ENCODE measurements around the gene VAX1. TPM values are rescaled to one million over a fixed set of nuclear protein-coding genes. Genes with fewer than 3 reads are reported as not detected.

Gene VAX1
- total RNA-seq, 2 experiments from 2014 or later: not detected

- POLR2A ChIA-PET: no interaction called here
- H3K9me3 Mint-ChIP-seq: no peaks in the 10 kb centered on the region
- no peaks in the 10 kb centered on the region for H3K36me3 ChIP-seq (ENCODE audit: insufficient read depth, low read length)
- H3K27ac Mint-ChIP-seq: no peak overlapping the region
- TF ChIP-seq, protein P1, sequence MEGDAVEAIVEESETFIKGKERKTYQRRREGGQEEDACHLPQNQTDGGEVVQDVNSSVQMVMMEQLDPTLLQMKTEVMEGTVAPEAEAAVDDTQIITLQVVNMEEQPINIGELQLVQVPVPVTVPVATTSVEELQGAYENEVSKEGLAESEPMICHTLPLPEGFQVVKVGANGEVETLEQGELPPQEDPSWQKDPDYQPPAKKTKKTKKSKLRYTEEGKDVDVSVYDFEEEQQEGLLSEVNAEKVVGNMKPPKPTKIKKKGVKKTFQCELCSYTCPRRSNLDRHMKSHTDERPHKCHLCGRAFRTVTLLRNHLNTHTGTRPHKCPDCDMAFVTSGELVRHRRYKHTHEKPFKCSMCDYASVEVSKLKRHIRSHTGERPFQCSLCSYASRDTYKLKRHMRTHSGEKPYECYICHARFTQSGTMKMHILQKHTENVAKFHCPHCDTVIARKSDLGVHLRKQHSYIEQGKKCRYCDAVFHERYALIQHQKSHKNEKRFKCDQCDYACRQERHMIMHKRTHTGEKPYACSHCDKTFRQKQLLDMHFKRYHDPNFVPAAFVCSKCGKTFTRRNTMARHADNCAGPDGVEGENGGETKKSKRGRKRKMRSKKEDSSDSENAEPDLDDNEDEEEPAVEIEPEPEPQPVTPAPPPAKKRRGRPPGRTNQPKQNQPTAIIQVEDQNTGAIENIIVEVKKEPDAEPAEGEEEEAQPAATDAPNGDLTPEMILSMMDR (IDR thresholded peaks at IDR 0.05): no peak
- H3K27me3 ChIP-seq (ENCODE audit: control insufficient read depth in 1 of 2, insufficient read depth in 2 of 2, low read length in 2 of 2): peaks cover 76 to 94% of the 10 kb centered on the region in 2 experiments
- CTCF ChIA-PET: no interaction called here
- DNase-seq: no peak
- H3K36me3 Mint-ChIP-seq (ENCODE audit: low read depth): no peaks in the 10 kb centered on the region
- no peak overlapping the region for H3K4me3 ChIP-seq (ENCODE audit: low read length)
- peaks cover 85% of the 10 kb centered on the region for H3K27me3 Mint-ChIP-seq
- no peak for ATAC-seq (ENCODE audit: poor library complexity)
- intact Hi-C loops (cut with DNase I, micrococcal nuclease): no loop called here
- H3K4me1 Mint-ChIP-seq (ENCODE audit: low read depth): peaks cover 56% of the 10 kb centered on the region
- no peak overlapping the region for H3K27ac ChIP-seq (ENCODE audit: low read depth in 1 of 2, low read length in 2 of 2)
- H3K9me3 ChIP-seq (ENCODE audit: control insufficient read depth in 1 of 2, insufficient read depth in 1 of 2, low read length in 2 of 2): peaks cover 0 to 43% of the 10 kb centered on the region in 2 experiments
- H3K4me3 Mint-ChIP-seq: no peak overlapping the region
- peaks cover 42% of the 10 kb centered on the region for H3K4me1 ChIP-seq (ENCODE audit: insufficient read depth, low read length)
These were observed 4.1 kb downstream of the VAX1 start for GRCh38 chr10:117134056-117134305.

GRCh38 chr10:117133273-117134055 is 4.6 kb downstream of the VAX1 start:
- peaks cover 55% of the 10 kb centered on the region for H3K4me1 Mint-ChIP-seq (ENCODE audit: low read depth)
- CTCF ChIA-PET: no interaction called here
- ATAC-seq (ENCODE audit: poor library complexity) (no peak), DNase-seq (no peak)
- peaks cover 75 to 94% of the 10 kb centered on the region in 2 experiments for H3K27me3 ChIP-seq (ENCODE audit: control insufficient read depth in 1 of 2, insufficient read depth in 2 of 2, low read length in 2 of 2)
- H3K27ac ChIP-seq (ENCODE audit: low read depth in 1 of 2, low read length in 2 of 2): no peak overlapping the region
- H3K27me3 Mint-ChIP-seq: peaks cover 85% of the 10 kb centered on the region
- POLR2A ChIA-PET: no interaction called here
- H3K4me1 ChIP-seq (ENCODE audit: insufficient read depth, low read length): peaks cover 42% of the 10 kb centered on the region
- H3K9me3 Mint-ChIP-seq: no peaks in the 10 kb centered on the region
- H3K36me3 Mint-ChIP-seq (ENCODE audit: low read depth): no peaks in the 10 kb centered on the region
- H3K4me3 ChIP-seq (ENCODE audit: low read length): no peak overlapping the region
- no peak overlapping the region for H3K27ac Mint-ChIP-seq
- intact Hi-C loops (cut with DNase I, micrococcal nuclease): no loop called here
- TF ChIP-seq, protein P1 (IDR thresholded peaks at IDR 0.05): no peak
- peak overlapping the region; percentile 58 for H3K4me3 Mint-ChIP-seq
- H3K9me3 ChIP-seq (ENCODE audit: control insufficient read depth in 1 of 2, insufficient read depth in 1 of 2, low read length in 2 of 2): peaks cover 0 to 43% of the 10 kb centered on the region in 2 experiments
- H3K36me3 ChIP-seq (ENCODE audit: insufficient read depth, low read length): no peaks in the 10 kb centered on the region

GRCh38 chr10:117132751-117133231 is 5.3 kb downstream of the VAX1 start:
- H3K9me3 ChIP-seq (ENCODE audit: control insufficient read depth in 1 of 2, insufficient read depth in 1 of 2, low read length in 2 of 2): peaks cover 0 to 42% of the 10 kb centered on the region in 2 experiments
- intact Hi-C loops (cut with DNase I, micrococcal nuclease): no loop called here
- peaks cover 41% of the 10 kb centered on the region for H3K4me1 ChIP-seq (ENCODE audit: insufficient read depth, low read length)
- DNase-seq (no peak), ATAC-seq (ENCODE audit: poor library complexity) (no peak)
- TF ChIP-seq, protein P1 (IDR thresholded peaks at IDR 0.05): no peak
- ChIA-PET CTCF (no interaction called here), POLR2A (no interaction called here)
- Mint-ChIP-seq H3K4me3 (no peak overlapping the region), H3K27ac (no peak overlapping the region), H3K9me3 (no peaks in the 10 kb centered on the region), H3K36me3 (ENCODE audit: low read depth) (no peaks in the 10 kb centered on the region), H3K4me1 (ENCODE audit: low read depth) (peaks cover 54% of the 10 kb centered on the region), H3K27me3 (peaks cover 86% of the 10 kb centered on the region)
- H3K4me3 ChIP-seq (ENCODE audit: low read length): no peak overlapping the region
- no peaks in the 10 kb centered on the region for H3K36me3 ChIP-seq (ENCODE audit: insufficient read depth, low read length)
- peaks cover 72 to 88% of the 10 kb centered on the region in 2 experiments for H3K27me3 ChIP-seq (ENCODE audit: control insufficient read depth in 1 of 2, insufficient read depth in 2 of 2, low read length in 2 of 2)
- H3K27ac ChIP-seq (ENCODE audit: low read depth in 1 of 2, low read length in 2 of 2): no peak overlapping the region
